Uterus (tissue), 2 donors: Measurements from ENCODE around the gene VPS52.

ENCODE experiments used
- POLR2A ChIP-seq, 2 donors: fragments of 450-650 bp; IDR thresholded peaks; one replicate each; pipeline ENCODE4 v1.6.1; 2016; ENCODE audit warnings: antibody characterized with exemption in 2 of 2, mild to moderate bottlenecking in 1 of 2, moderate library complexity in 1 of 2
- TF ChIP-seq, protein P1 (sequence below), 4 experiments: fragments of 200-600 bp in 2 of 4; fragments of 450-650 bp in 2 of 4; sonication (generic) in 2 of 4; IDR thresholded peaks; one replicate each; pipeline ENCODE4 v1.5.1; 2016 to 2019; ENCODE audit warnings: antibody characterized with exemption in 4 of 4, mild to moderate bottlenecking in 2 of 4, moderate library complexity in 1 of 4

DNA sequence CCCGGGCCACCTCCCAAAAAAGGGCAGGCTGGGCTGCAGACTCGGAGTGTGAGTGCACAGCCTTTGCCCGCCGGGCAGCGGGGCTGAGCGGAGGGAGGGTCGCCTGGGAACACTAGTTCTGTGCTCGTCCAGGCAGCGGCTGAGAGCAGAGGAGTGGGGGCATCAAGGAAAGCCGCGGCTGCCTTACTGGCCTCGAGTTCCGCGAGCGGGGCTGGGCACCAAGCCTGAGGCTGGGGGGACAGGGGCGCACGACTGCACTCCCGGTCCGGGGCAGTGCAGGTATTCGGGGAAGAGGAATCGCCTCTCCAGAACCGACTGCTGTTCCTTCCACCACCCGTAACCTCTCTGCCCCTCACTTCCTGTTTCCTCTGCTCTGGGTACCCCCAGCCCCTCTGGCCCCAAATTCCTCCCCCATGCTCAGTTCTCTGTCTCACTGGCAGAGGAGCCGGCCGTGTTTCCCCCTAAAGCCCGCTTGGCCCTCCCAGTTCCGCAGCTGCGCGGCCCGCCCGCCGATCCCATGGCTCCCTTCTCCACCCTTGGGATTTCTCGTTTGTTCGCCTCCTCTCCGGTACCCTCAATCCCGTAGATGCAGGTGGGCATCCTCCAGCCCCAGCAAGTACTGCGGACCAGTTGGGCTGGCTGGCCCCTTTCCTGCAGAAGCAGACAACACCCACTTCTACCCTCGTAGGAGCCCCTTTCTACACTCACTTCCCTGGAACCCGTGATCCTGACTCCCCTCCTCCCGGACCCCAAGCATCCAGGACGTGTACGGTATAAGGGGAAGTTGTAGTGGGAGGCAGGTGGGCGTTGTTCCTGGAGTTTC lies 58.3 kb downstream of the VPS52 start:
- TF ChIP-seq, protein P1, sequence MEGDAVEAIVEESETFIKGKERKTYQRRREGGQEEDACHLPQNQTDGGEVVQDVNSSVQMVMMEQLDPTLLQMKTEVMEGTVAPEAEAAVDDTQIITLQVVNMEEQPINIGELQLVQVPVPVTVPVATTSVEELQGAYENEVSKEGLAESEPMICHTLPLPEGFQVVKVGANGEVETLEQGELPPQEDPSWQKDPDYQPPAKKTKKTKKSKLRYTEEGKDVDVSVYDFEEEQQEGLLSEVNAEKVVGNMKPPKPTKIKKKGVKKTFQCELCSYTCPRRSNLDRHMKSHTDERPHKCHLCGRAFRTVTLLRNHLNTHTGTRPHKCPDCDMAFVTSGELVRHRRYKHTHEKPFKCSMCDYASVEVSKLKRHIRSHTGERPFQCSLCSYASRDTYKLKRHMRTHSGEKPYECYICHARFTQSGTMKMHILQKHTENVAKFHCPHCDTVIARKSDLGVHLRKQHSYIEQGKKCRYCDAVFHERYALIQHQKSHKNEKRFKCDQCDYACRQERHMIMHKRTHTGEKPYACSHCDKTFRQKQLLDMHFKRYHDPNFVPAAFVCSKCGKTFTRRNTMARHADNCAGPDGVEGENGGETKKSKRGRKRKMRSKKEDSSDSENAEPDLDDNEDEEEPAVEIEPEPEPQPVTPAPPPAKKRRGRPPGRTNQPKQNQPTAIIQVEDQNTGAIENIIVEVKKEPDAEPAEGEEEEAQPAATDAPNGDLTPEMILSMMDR (IDR thresholded peaks at IDR 0.05), result no peak
- no peak for TF ChIP-seq POLR2A (IDR thresholded peaks at IDR 0.05)
